Caco-2 (cell line): Measurements from ENCODE around the gene ADPGK. TPM values are rescaled to one million over a fixed set of nuclear protein-coding genes. Genes with fewer than 3 reads are reported as not detected.

Experiments
- BruUV-seq: library from RNA; stranded (reverse); fragments of 400-500 nt; replicated peaks from 2 replicates; lab custom pipeline; 2021; lab: Mats Ljungman, UMichigan
- CTCF ChIA-PET: fragments of 300-600 bp; sonication (Branson Sonifier 250); formaldehyde crosslinking; loops from one replicate; lab custom pipeline; 2022; ENCODE audit warnings: antibody characterized with exemption; lab: Charles Lee
- POLR2A ChIA-PET: fragments of 300-600 bp; sonication (Branson Sonifier 250); formaldehyde crosslinking; loops from one replicate; lab custom pipeline; 2022; ENCODE audit warnings: antibody characterized with exemption; lab: Charles Lee
- DNase-seq, 2 experiments: peaks; one replicate each; pipeline versions ENCODE4 v3.0.0 to v3.0.0-alpha.2; 2020 to 2022
- H3K27me3 ChIP-seq: replicated peaks from 2 replicates; pipeline ENCODE4 v1.6.0; 2011; ENCODE audit warnings: low read length; ENCODE audit not compliant: control insufficient read depth, insufficient read depth
- H3K36me3 ChIP-seq: 2 replicates; pipeline ENCODE4 v1.5.1; 2011; ENCODE audit warnings: low read length; ENCODE audit not compliant: control insufficient read depth, insufficient read depth
- H3K4me1 ChIP-seq: fragments of 250-450 bp; sonication (Bioruptor Pico); 2 replicates; pipeline ENCODE4 v1.5.1; 2020; ENCODE audit warnings: mild to moderate bottlenecking
- H3K4me3 ChIP-seq: 2 replicates; pipeline ENCODE4 v1.5.1; 2011; ENCODE audit warnings: low read depth, mild to moderate bottlenecking, control low read depth, low read length
- H3K9me3 ChIP-seq: fragments of 250-450 bp; sonication (Bioruptor Pico); 2 replicates; pipeline ENCODE4 v1.5.1; 2020; ENCODE audit warnings: mild to moderate bottlenecking, moderate library complexity
- H3K27ac Mint-ChIP-seq: one replicate; pipeline ENCODE4 v1.8.0; 2022; ENCODE audit warnings: mixed read lengths; ENCODE audit not compliant: unreplicated experiment
- H3K27me3 Mint-ChIP-seq: one replicate; pipeline ENCODE4 v1.8.0; 2022; ENCODE audit warnings: mixed read lengths; ENCODE audit not compliant: insufficient read depth, unreplicated experiment
- H3K36me3 Mint-ChIP-seq: one replicate; pipeline ENCODE4 v1.8.0; 2022; ENCODE audit warnings: mild to moderate bottlenecking, mixed read lengths; ENCODE audit not compliant: insufficient read depth, unreplicated experiment
- H3K4me1 Mint-ChIP-seq: one replicate; pipeline ENCODE4 v1.8.0; 2022; ENCODE audit warnings: low read depth, mixed read lengths; ENCODE audit not compliant: unreplicated experiment
- H3K4me3 Mint-ChIP-seq: one replicate; pipeline ENCODE4 v1.8.0; 2022; ENCODE audit warnings: mild to moderate bottlenecking, moderate library complexity, mixed read lengths; ENCODE audit not compliant: unreplicated experiment
- H3K9me3 Mint-ChIP-seq: one replicate; pipeline ENCODE4 v1.8.0; 2022; ENCODE audit warnings: mixed read lengths; ENCODE audit not compliant: unreplicated experiment
- CTCF ChIP-seq, 2 experiments: fragments of 200-600 bp in 1 of 2; IDR thresholded peaks; 1 replicate in 1 of 2; 2 replicates in 1 of 2; pipeline versions ENCODE4 v1.5.1 to v1.8.0; 2011 to 2022; ENCODE audit warnings: antibody characterized with exemption in 1 of 2, control low read depth in 1 of 2, inconsistent platforms in 1 of 2, low read depth in 1 of 2, low read length in 1 of 2, mild to moderate bottlenecking in 1 of 2, moderate library complexity in 1 of 2; ENCODE audit not compliant: insufficient read depth in 1 of 2, severe bottlenecking in 1 of 2, unreplicated experiment in 1 of 2
- intact Hi-C: fragments of 100-400 bp; cut with micrococcal nuclease; formaldehyde crosslinking; loops from one replicate; pipeline ENCODE4 v1.10.0; 2022; ENCODE audit not compliant: unreplicated experiment
- total RNA-seq: library from RNA; stranded (reverse); gene quantifications from 2 replicates; pipeline ENCODE4 v1.2.3, GENCODE V29; 2022

Gene ADPGK
- total RNA-seq, 1 experiment from 2014 or later: 55.6 TPM

- Mint-ChIP-seq H3K27me3 (no peaks in the 10 kb centered on the region), H3K9me3 (no peaks in the 10 kb centered on the region), H3K4me1 (no peaks in the 10 kb centered on the region), H3K36me3 (peaks cover 38% of the 10 kb centered on the region), H3K4me3 (no peak overlapping the region), H3K27ac (no peak overlapping the region)
- Histone ChIP-seq H3K4me3 (no peak overlapping the region), H3K36me3 (no peaks in the 10 kb centered on the region), H3K27me3 (no peaks in the 10 kb centered on the region), H3K4me1 (peaks cover under 1% of the 10 kb centered on the region; the same call in 1 of the 2 replicates), H3K9me3 (no peaks in the 10 kb centered on the region; the same call in 1 of the 2 replicates)
- no peak for TF ChIP-seq CTCF (IDR thresholded peaks at IDR 0.05; ENCODE audit: insufficient read depth in 1 of 2, low read depth in 1 of 2, low read length in 1 of 2, severe bottlenecking in 1 of 2, unreplicated experiment in 1 of 2)
- no peak for DNase-seq
- POLR2A ChIA-PET: no interaction called here
- intact Hi-C loops: no loop called here
- no TSS peak for BruUV-seq
- CTCF ChIA-PET: no interaction called here
These were observed 43.3 kb downstream of the ADPGK start for GRCh38 chr15:72740219-72740618.

- peaks cover 20% of the 10 kb centered on the region for H3K4me1 ChIP-seq
- TSS peak; percentile 33 for BruUV-seq
- intact Hi-C loops: no loop called here
These were observed 45.8 kb downstream of the ADPGK start for GRCh38 chr15:72737723-72738122.

GRCh38 chr15:72737061-72737460 lies 46.5 kb downstream of the ADPGK start:
- Histone ChIP-seq H3K36me3 (no peaks in the 10 kb centered on the region), H3K4me1 (peaks cover 20% of the 10 kb centered on the region), H3K9me3 (no peaks in the 10 kb centered on the region), H3K4me3 (no peak overlapping the region), H3K27me3 (no peaks in the 10 kb centered on the region)
- H3K4me1 Mint-ChIP-seq: peaks cover 10% of the 10 kb centered on the region
- H3K4me3 Mint-ChIP-seq: no peak overlapping the region
- no peaks in the 10 kb centered on the region for H3K27me3 Mint-ChIP-seq
- no peak overlapping the region for H3K27ac Mint-ChIP-seq
- no peak for DNase-seq
- H3K36me3 Mint-ChIP-seq: peaks cover 35% of the 10 kb centered on the region
- no peak for TF ChIP-seq CTCF (IDR thresholded peaks at IDR 0.05; ENCODE audit: insufficient read depth in 1 of 2, low read depth in 1 of 2, low read length in 1 of 2, severe bottlenecking in 1 of 2, unreplicated experiment in 1 of 2)
- no peaks in the 10 kb centered on the region for H3K9me3 Mint-ChIP-seq
- ChIA-PET CTCF (no interaction called here), POLR2A (no interaction called here)
- intact Hi-C loops: no loop called here
- no TSS peak for BruUV-seq

More at GRCh38 chr15:72737723-72738122, 45.8 kb downstream of the ADPGK start:
- H3K9me3 ChIP-seq: no peaks in the 10 kb centered on the region; the same call in 1 of the 2 replicates
- H3K36me3 ChIP-seq: no peaks in the 10 kb centered on the region
- no peak for TF ChIP-seq CTCF (IDR thresholded peaks at IDR 0.05; ENCODE audit: insufficient read depth in 1 of 2, low read depth in 1 of 2, low read length in 1 of 2, severe bottlenecking in 1 of 2, unreplicated experiment in 1 of 2)
- ChIA-PET POLR2A (no interaction called here), CTCF (no interaction called here)
- H3K4me1 Mint-ChIP-seq: peaks cover 10% of the 10 kb centered on the region
- no peak overlapping the region for H3K4me3 ChIP-seq
- no peak for DNase-seq
- peaks cover 36% of the 10 kb centered on the region for H3K36me3 Mint-ChIP-seq
- no peaks in the 10 kb centered on the region for H3K27me3 Mint-ChIP-seq
- H3K9me3 Mint-ChIP-seq: no peaks in the 10 kb centered on the region
- H3K27ac Mint-ChIP-seq: no peak overlapping the region
- no peak overlapping the region for H3K4me3 Mint-ChIP-seq
- H3K27me3 ChIP-seq: no peaks in the 10 kb centered on the region
